MM.1S (cell line): Measurements from ENCODE around the gene ARHGEF33.

Experiments
- CTCF ChIP-seq: fragments of 300-600 bp; sonication (generic); IDR thresholded peaks from 2 replicates; pipeline ENCODE4 v1.5.1; 2016; ENCODE audit warnings: antibody characterized with exemption, low read length, mixed read lengths
- EZH2 ChIP-seq: fragments of 300-600 bp; sonication (generic); optimal IDR thresholded peaks from 2 replicates; pipeline ENCODE3; 2017; ENCODE audit warnings: low read depth, mild to moderate bottlenecking, antibody characterized with exemption, low read length, mixed read lengths
- EZH2phosphoT487 ChIP-seq: fragments of 300-600 bp; sonication (generic); IDR thresholded peaks from 2 replicates; pipeline ENCODE4 v1.6.1; 2018; ENCODE audit warnings: antibody characterized with exemption, low read length

DNA sequence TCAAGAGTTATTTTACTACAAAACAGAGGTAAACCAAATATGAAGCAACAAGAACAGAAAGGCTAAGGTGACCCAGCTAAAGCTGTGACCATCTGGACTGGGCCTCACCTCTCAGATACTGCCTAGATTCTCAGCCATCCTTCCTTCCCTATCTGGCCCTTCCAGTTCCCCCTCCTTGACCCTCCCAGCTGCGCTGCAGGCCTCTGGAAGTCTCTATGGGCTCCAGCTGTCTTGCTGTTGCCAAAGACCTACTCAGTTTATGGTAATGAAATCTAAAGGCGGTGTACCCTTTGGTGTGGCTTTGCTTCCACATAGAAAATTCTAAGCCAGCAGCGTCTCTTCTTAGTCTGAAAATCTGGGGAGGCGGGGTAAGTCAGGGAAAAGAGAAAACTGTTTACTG, 55.7 kb downstream of the ARHGEF33 start:
- TF ChIP-seq CTCF (no peak), EZH2 (no peak), EZH2phosphoT487 (no peak)
